ENCODE results near the gene SPTBN2.
"Not testable (repeated sequence)": the region's sequence is repeated elsewhere in the genome, so short reads cannot be mapped to it uniquely, and the experiment has no call there.

The SPTBN2 gene

GRCh38 chr11:66724167-66724566, 4.8 kb downstream of the SPTBN2 start:
- DNase-seq (ENCODE audit: low read depth in 2 of 2): not testable (repeated sequence)

- no peak for DNase-seq (ENCODE audit: low read depth in 2 of 2)
Observed at GRCh38 chr11:66723693-66724092, 5.3 kb downstream of the SPTBN2 start.

DNA sequence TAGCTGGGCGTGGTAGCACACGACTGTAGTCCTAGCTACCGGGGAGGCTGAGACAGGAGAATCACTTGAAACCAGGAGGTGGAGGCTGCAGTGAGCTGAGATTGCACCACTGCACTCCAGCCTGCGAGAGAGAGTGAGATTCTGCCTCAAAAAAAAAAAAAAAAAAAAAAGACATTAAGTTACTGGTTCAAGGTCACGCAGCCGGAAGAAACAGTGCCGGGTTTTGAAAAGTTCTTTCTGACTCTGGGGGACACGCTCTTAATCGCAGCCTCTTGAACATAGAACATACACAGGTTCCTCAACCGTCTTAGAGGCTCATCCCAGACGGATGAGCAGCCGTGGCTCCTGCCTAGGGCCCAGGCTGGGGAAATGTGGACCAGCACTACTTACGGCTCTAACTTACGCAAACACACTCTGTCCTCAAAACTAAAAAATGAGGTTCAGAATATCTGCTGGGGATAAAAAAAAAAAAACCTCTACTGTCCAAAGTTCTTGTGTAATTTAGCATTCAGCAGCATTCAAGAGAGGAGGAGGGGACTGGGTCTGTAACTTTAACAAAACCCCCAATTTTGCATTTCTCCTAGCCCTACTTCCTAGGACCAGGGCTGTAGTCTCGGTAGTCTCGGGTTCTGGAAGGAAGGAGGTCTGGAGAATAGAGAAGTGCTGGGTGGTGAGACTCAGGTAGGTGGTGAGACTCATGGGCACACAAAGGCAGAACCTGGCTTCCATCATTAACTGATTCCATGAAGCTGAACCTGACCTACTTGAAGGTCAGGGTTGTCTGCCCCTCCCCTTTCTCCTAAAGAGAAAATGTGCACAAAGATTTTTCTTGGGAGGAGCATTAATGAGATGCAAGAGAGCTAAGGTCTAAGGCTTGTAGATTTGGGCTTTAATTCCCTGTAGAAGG, 6.0 kb downstream of the SPTBN2 start:
- DNase-seq (ENCODE audit: low read depth in 2 of 2): no peak

GRCh38 chr11:66721939-66722338, 7.1 kb downstream of the SPTBN2 start:
- DNase-seq (ENCODE audit: low read depth in 2 of 2): no peak

DNA sequence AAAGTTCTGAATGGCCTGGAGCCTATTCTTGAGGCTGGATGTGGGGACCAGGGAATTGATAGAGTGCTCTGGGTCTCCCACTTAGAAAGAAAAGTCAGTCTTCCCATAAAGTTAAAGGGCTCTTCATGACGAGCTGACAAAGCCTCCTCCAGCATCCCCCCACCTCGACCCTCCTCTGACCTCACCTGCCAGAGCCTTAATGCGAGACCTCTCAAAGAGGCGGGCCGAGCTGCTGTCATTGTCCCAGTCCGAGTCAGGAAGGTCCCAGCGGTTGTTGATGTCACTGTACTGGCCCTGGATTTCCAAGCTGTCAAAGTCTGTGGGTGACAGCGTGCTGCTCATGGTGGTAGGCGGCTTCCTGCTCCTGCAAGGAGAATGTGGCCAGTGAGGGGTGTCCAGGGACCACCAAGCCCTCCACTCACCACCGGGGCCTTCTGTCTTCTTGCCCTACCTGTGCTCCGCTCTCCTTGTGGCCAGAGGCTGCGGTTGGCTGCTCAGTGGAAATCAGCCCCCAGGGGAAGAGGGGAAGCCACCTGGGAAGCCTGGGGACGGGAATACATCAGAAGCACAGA, 8.0 kb downstream of the SPTBN2 start:
- DNase-seq (ENCODE audit: low read depth in 2 of 2): no peak

GRCh38 chr11:66720223-66720898, 8.7 kb downstream of the SPTBN2 start:
- DNase-seq (ENCODE audit: low read depth in 2 of 2): peak in 1 of 2 donors; percentile 13

GRCh38 chr11:66719111-66719872, 9.7 kb downstream of the SPTBN2 start:
- DNase-seq (ENCODE audit: low read depth in 2 of 2): no peak

- DNase-seq (ENCODE audit: low read depth in 2 of 2): no peak
Observed at GRCh38 chr11:66718320-66718971, 10.6 kb downstream of the SPTBN2 start.

DNA sequence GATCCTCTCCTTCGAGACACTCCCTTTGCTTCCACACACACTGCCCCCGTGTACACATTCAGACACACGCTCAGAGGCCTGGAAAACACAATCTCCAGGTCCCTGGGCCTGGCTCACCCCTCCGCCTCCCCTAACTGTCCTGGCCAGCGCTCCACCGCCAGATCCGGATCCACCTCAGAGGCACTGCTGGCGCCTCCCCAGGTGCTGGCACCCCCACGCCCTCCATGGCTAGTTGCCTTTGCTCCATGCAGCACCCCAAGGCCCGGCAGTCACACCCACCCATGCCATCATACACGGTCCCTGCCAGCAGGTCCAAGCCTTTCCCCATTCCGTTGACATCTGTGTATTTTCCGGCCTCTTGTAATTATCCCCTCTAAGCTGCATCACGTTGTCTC, 11.1 kb downstream of the SPTBN2 start:
- DNase-seq (ENCODE audit: low read depth in 2 of 2): no peak

DNA sequence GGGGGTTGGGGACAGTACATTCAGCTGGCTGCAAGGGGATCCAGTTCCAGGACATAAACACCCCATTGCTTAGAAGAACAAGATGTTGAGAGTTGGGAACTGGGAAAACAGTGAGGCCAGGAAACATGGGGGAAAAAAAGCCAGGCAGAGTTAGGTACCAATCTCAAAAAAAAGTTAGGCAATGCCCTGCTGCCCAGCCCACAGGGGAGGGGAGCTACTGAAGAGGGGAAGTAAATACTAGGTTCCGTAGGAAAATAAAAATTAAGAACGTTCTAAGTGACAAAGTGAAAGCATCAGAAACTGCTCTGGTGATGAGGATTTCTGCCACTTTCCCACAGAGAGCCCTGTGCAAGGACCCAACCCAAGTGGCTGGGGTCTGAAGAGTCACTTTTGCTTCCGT, 12.0 kb downstream of the SPTBN2 start:
- no peak for DNase-seq (ENCODE audit: low read depth in 2 of 2)

DNA sequence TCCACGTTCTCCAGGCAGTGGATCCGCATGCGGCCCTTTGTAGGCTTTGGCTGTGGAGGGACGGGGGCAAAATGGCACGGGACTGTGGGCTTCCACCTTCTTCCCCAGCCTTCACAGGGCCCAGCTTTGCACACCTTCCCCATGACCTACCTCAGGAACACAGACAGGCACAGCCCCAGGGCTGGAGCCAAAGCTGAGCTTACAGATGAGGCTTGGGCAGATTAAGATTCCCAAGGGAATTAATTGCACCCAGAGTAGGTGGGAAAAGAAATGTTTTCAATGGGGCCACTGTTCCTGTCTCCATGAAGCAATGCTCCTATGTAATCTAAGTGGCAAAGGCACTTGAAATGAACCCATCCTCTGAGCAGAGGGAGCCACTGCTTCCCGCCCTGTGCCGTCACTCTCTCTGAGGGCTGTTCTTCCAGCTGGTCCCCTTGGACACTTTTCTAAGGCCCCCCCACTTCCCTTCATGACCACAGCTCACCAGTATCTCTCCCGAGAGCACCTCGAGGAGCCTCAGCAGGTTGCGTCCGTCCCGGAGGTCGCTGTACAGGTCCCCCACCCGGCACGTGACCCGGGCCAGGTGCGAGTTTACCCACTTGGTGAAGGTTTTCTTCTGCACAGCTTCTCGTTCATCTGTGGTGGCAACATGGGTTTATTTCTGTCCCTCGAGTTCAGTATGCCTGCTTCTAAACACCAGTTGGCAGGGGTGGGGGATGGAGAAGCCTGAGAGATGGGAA, 13.5 kb downstream of the SPTBN2 start:
- DNase-seq (ENCODE audit: low read depth in 2 of 2): no peak

DNA sequence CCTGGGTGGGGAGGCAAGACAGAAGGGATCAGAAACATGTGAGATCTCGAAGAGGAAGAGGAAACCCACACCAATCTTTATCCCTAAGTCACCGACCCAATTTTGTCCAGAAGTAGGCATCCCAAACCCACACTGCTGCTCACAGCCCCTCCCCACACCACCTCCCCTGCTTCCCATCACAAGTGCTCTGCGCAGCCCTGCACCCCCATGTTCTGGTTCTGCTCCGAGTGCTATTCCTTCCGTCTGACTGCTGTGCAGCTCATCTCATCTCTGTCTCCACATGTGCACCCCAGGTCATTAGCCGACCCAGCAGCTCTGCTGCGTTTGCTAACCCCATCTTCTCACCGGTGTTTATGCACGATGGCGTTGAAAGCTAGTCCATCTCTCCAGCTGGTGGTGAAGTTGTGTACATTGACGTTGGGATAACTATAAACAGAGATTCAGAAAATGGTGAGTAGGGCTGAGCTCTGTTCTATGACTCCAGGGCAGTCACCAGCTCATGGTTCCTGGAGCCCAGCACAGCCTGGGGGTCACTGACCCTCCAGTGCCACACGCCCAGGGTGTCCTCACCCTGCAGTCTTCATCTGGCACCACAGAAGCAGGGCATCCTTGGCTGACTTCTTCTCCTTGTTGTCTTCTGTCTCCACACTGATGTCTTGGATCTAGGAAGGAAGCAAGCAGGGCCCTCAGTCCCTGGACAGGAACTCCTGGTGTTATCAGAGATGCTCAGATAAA, 15.1 kb downstream of the SPTBN2 start:
- DNase-seq (ENCODE audit: low read depth in 2 of 2): no peak

GRCh38 chr11:66710384-66710930, 18.6 kb downstream of the SPTBN2 start:
- no peak for DNase-seq (ENCODE audit: low read depth in 2 of 2)

- no peak for DNase-seq (ENCODE audit: low read depth in 2 of 2)
Observed at GRCh38 chr11:66708701-66709100, 20.3 kb downstream of the SPTBN2 start.

DNA sequence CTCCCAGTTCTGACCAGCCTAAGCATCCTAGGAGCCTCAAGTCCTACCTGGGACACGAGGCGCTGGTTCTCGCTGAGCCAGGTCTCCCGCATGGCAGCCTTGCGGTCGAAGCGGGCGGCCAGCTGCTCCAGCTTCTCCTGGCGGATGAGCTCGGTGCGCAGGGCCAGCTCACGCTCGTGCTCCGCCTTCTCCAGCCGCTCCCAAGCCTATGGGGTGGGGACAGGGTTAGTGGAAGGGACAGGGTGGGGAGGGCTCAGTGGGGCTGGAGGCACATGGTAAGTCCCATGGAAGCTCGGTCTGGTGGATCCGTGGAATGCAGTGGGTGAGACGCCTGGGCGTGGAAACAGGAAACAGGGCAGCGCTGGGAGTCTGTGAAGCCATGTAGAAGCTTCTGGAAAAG, 20.9 kb downstream of the SPTBN2 start:
- DNase-seq (ENCODE audit: low read depth in 2 of 2): no peak

- DNase-seq (ENCODE audit: low read depth in 2 of 2): no peak
Observed at GRCh38 chr11:66707486-66707885, 21.5 kb downstream of the SPTBN2 start.

GRCh38 chr11:66706989-66707388, 22.0 kb downstream of the SPTBN2 start:
- DNase-seq (ENCODE audit: low read depth in 2 of 2): no peak

DNA sequence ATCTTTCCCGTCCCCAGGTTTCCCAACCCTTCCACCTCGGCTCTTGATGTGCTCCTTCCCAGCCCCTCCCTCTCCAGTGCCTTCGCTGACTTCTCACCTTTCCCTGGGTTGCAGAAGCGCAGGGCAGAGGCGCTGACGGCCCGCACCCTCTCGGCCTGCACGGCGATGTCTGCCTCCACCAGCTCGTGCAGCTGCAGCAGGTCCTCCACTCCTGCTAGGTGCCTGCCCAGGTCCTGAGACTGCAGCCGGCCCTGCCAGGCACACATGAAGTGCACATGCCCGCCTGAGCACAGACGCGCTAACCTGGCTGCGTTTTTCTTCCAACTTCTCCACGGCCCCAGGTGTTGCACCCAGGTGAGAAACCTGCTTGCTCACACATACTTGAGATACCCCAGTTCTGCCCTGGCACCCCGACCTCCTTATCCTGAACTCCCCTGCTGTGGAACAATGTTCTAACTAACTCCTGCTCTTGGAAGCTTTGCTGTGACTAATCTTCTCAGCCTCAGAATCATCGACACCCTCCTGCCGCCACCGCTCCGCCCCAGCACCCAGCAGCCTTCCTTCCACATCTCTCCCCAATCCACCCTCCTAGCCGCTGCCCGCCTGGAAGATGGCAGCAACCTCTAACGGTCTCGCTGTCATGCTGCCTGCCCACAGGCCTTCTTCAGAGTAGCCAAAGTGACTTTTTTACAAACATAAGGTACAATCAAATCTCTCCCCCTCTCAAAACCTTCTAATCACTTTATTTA, 23.3 kb downstream of the SPTBN2 start:
- DNase-seq (ENCODE audit: low read depth in 2 of 2): no peak

All from stimulated activated CD8-positive, alpha-beta memory T cell treated with anti-CD3 and anti-CD28 coated beads, Interleukin-7, amount 100 ng/mL, for 4 hours (primary cell).